Epidermal melanocyte (primary cell): Measurements from ENCODE around the gene BCAS4.

Experiments used
- DNase-seq: peaks from one replicate; pipeline ENCODE4 v3.0.0; 2011; ENCODE audit warnings: low spot score; ENCODE audit not compliant: insufficient read length

The BCAS4 gene

DNA sequence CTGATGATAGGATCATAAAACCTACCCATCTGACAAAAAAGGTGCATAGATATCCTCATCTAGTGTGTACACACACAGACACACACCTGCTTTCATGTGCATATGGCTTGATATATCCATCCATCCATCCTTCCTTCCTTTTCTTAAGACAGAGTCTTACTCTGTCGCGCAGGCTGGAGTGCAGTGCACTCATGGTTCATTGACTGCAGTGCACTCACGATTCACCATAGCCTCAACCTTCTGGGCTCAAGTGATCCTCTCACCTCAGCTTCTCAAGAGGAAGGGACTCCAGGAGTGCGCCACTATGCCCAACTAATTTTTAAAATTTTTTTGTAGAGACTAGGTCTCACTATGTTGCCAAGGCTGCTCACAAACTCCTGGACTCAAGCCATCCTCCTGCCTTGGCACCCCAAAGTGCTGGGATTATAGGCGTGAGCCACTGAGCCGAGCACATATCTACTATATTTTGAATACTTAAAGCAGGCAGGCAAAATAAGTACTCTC, 109.3 kb downstream of the BCAS4 start:
- DNase-seq, result no peak

DNA sequence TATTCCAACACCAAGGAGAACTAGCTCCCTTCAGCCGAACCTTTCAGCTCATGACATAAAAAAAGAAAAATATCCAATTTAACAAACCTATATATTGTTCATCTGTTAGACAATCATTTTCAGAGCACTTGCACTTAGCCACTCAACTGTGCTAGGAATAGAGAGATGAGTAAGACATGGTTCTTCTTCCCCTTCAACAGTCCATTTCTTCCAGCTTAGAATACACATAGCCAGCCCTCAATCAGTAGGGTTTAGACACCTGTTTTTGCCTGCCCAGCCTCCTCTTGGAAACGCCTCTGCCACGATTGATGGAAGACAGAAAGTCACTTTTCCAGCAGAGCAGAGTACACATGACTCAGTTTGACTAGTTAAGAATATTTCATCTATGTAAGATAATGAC, 114.6 kb downstream of the BCAS4 start:
- DNase-seq, result no peak

DNA sequence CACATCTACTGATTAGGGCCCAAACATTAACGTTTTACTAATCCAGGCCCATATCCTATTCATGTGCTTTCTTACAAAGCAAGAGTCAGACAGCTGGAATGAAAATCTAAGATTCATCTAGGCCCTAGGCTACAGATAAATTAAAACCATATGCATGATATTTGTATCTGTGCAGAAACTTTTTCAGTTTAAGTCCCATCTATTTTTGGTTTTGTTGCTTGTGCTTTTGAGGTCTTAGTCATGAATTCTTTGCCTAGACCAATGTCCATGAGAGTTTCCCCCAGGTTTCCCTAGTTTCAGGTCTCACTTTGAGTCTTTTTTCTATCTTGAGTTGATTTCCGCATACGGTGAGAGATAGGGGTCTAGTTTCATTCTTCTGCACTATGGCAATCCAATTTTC, 116.2 kb downstream of the BCAS4 start:
- peak; percentile 66 for DNase-seq

DNA sequence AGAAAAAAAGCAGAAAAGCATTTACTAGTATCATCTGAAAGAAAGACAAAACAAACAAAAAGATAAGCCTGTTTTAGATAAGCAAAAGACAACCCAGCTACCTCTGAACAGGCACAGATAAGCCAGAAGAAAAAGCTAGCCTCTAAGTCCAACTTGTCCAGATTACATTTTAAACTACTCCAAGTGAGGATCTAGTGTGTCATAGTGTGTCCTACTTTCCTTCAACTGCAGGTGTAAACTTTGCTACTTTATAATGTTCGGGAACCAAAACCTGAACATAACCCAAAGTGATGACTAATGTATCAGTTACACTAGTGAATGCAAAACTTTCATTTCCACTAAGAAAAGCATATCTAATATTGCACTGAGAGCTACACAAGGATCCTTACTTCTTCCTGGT, 116.9 kb downstream of the BCAS4 start:
- DNase-seq, result no peak

DNA sequence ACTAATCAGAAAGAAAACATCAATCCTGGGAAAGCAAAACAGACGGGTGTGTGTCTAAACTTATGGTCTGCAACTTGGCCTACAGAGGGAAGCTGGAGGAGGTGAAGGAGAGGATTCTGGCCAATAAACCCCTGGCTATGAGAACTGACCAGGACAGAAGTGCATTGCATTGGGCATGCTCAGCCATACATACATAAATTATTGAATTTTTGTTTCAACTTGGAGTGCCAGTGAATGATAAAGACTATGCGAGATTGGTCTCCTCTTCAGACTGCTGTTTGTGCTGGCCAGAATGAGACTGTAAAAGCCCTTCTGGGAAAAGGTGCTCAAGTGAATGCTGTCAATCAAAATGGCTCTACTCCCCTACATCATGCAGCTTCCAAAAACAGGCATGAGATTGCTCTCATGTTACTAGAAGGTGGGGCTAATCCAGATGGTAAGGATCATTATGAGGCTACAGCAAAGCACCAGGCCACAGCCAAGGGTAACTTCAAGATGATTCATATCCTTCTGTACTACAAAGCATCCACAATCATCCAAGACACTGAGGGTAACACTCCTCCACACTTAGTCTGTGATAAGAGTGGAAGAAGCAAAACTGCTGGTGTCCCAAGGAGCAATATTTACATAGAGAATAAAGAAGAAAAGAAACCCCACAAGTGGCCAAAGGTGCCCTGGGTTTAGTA, 119.0 kb downstream of the BCAS4 start:
- no peak for DNase-seq

DNA sequence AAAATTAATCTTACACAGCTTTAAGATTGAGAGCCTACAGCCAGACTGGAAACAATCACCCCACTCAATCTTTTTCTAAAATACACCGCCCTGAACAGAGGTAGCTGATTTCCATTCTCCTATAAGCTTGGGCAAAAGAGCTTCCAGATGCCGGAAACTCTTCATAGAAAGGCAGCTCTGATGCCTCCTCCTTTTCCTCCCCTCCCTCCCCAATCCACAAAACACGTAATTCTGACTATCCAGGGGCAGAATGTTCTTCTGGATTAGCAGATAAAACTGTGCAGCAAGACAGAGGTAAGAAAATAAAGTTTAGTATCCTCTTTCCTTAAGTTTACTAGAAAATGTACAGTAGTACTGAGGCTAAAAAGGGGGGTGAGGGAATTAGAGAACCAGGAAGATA, 120.6 kb downstream of the BCAS4 start:
- DNase-seq, result no peak

DNA sequence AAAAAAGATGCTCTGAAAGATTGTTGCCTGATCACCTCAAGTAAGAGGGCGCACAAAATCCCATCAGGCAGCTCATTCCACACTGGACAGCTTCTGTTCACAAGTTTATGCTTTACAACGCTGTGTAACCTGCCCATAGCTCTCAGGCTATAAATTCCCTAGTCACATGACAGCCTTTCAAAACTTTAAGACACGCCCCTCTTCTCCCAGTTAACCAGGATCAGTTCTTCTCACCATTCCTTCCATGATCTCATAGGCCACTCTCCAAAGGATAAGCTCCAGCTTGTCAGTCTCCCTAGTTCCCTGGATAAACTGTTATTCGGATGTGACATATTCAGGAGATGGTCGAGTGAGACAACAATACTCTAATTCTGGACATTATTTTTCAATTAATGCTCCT, 121.4 kb downstream of the BCAS4 start:
- no peak for DNase-seq

DNA sequence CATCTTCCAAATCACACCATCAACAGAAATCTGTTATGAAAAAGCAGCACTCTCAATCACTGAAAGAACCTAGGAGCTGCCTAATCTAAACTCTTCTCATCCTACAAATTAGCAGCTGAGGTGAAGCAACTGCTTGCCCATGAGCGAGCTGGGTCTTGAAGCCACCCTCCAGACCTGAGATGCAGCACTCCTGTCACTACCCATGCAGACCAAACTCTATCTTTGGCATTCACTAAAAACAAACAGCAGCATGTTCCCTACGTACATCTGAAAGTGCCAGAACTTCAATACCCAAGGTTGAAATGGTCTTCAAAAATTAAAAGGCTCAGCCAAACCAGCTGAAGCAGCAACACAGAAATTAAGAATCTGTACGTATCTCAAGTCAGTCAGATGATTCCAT, 122.1 kb downstream of the BCAS4 start:
- DNase-seq, result no peak

DNA sequence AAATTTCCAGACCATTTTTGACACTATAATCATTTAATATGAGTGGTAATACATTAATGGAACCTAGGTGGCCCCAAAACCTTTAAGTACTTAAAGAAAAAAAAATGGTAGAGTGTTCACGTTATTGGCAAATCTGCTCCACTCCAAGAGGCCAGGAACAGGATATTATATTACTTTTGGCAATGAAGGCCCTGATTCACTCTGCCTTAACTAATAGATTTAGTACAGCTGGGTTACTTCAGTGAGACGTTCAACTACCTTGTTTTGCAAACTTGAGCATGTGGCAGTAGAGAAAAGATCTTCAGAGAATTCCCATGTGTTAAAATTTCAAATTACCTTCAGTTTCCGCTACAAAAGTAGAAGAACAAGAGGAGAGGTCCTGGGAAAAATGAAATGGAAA, 123.5 kb downstream of the BCAS4 start:
- no peak for DNase-seq

DNA sequence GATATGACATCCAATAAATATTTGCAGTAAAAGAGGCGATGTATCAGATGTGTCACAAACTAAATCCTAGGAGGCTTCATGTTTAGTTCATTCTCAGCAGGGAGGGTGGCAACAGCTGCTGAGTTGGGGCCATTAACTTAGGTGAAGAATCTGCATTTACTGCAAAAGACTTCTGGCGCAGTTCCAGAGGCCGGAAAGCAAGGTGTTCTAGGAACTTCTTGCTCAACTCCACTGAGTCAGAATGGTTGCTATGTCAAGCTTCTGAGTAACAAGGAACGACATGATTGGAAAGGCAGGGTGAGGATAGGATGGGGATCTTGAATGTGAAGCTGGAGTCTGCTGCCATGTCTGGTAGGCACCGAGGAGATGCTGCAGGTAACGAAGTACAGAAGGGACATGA, 124.7 kb downstream of the BCAS4 start:
- no peak for DNase-seq

DNA sequence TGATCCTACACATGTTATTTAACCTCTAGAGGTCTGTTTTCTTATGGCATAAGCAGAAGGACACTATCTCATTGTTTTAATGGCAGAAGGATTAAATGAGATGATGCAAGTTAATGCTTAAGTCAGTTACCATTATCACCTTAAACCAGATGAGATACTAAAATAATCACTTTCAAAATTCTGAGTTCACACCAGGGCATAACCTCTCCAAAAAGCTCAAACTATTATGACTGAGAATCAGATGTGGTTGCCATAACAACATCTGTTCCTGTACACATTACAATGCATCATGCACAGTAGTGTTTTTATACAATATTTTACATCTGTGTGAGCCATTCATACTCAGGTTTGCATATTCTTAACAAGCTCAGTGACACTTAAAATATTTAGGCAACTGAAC, 126.1 kb downstream of the BCAS4 start:
- DNase-seq, result no peak

DNA sequence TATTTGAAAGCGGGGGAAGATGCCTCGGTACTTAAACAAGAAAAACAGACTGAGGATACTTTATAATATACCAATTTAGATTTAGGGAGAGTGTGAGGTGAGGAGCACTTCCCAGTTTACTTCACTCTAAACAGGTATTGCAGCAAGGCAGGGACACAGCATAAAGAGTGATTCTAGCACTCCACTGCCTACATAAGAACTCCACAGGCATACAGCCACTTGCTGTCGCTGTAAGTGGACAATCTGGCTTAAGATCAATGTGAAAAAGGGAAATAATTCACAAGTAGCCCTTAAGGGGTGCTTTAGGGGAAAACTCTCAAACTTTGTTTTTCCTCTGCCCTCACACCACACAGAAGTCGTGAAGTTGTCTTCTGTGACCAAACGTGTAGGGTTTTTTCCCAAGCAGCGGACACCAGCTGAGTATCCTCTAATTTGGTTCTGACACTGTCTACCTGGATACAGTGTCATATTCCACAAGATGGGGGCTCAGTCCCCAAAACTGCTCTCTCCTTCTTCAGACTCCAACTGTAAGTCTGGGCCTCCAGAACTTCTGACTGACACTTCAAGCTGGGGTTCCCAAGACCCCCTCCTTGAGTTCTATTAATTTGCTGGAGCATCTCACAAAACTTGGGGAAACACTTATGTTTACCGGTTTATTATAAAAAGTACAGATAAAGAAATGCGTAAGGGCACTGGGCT, 127.1 kb downstream of the BCAS4 start:
- DNase-seq, result no peak

DNA sequence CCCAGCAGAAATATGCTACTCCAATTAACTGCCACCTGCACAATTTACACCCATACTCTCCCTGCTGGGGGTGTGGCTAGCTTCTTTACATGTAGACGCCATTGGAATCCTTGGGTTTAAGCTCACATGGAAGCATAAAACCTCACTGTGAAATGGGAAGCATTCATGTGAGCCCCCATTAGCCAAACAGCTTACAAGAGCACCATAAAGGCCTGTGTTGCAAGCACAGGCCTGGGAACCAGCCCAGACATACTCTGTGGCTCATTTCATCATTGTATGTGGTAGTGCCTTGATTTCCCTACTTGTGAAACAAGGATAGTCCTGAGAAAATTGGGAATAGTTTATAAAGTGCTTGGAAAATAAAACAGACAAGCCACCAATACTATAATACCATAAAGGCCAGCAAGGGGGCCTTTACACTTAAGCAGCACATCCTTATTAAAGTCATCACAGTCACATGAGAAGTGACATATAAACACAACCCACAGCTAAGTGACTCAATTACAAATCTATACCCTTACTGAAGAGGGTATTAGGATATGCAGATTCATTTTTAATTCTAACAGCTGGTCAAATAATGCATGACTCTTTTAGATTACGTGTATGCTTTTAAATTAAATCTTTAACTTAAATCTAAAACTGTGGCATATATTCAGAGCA, 129.5 kb downstream of the BCAS4 start:
- no peak for DNase-seq

DNA sequence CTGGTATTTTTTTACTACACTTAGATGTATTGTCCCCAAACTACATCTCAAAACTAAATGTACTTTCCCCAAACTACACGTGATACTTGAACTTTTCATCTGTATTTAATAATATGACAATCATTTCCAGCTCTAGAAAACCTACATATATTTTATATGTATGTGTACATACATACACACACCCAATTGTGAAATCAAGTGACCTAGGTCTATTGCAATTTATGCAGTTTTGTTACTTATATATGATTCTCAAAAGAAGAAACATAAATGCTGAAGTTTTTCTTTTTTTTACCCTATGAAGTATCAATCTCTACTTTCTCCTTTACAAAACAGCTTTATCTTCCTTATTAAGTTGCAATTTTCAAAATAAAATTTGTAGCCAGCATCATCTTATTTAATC, 131.7 kb downstream of the BCAS4 start:
- DNase-seq, result no peak
